HG02588 (cell line): ENCODE results near the gene RDH5.

Experiments used
- ATAC-seq: cut with Tn5 transposase; IDR thresholded peaks from one replicate; pipeline ENCODE4 v1.9.1; 2021; ENCODE audit warnings: mild to moderate bottlenecking, moderate library complexity; ENCODE audit not compliant: unreplicated experiment

RDH5 gene

DNA sequence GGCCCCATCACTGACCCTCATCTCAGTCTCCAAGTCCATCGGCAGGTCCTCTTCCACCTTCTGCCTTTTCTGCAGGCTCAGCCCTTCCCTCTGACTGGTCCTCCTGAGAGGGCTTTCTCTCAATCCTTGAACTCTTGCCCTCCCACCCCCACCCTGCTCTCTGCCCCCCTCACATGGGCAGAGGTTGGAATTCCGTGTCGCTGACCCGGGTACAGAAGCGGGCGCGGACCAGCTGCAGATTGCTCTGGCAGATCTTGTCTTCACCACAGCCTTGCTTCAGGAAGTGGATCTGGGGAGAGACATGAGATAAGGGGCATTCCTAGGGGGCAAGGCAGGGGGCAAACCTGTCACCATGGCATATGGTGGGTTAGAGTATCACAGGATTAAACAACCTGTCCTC lies 24.8 kb upstream of the RDH5 start:
- no peak for ATAC-seq

DNA sequence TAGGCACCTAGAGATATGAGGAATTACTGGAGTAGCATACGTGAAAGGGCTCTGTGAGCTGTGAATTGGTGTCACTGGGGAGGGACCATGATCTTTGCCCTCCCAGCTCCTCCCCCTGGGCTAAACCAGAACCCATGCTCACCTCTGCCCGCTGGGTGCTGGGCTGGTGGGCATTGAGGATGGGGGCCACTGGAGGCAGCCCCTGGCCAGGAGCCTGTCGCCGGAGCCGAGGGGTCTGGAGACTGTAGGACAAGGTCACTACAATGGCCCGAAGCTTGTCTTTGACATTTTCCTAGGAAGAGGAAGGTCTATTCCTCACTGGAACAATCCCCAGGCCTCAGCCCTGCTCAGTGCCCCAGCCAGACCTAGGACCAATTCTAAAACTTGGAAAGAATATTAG lies 24.1 kb upstream of the RDH5 start:
- no peak for ATAC-seq

DNA sequence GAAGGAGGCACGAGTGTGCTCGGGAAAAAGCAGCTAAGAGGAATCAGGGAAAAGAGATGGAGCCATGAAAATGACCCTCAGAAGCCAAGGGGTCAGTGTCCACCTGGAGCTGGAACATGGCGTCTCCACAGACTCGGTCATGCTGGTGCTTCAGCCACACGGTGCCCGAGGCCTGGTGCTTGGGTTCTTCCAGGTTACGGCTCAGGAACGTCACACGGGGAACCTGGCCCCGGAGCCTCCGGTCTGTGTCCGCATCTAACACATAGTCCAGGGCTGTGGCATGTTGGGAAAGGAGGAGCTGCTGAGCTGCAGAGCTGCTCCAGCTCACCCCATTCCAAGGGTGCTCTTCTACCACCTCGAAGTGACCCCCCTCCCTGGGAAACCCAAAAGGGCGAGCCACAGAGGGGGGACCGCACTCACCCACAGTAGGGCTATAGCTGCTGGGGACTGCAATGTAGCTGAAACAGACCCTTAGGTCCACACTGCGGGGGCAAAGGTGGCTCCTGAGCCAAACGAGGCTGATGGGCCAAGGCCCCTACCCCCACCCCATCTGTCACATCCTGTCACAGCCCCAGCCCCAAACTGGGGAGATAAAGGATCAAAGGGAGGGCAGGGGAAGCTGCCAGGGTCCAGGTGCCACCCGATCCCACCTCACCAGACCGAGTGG lies 23.3 kb upstream of the RDH5 start:
- no peak for ATAC-seq

DNA sequence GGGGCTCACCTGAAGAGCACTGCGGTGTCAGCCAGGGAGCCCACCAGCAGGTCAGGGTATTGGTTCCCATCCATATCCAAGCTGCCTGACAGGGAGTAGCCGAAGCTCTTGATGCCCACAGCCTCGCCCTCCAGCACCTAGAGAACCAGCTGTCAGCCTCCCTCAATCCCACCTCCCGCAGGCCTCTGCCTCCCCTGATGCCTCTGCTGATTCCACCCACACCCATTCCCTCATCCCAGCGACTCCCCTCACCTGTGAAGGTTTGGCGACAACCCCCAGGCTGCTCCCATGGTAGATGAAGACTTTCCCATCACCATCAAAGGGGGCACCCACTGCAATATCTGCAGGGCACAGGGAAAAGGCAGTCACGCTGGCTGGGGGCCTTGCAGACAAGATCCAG lies 22.5 kb upstream of the RDH5 start:
- no peak for ATAC-seq

DNA sequence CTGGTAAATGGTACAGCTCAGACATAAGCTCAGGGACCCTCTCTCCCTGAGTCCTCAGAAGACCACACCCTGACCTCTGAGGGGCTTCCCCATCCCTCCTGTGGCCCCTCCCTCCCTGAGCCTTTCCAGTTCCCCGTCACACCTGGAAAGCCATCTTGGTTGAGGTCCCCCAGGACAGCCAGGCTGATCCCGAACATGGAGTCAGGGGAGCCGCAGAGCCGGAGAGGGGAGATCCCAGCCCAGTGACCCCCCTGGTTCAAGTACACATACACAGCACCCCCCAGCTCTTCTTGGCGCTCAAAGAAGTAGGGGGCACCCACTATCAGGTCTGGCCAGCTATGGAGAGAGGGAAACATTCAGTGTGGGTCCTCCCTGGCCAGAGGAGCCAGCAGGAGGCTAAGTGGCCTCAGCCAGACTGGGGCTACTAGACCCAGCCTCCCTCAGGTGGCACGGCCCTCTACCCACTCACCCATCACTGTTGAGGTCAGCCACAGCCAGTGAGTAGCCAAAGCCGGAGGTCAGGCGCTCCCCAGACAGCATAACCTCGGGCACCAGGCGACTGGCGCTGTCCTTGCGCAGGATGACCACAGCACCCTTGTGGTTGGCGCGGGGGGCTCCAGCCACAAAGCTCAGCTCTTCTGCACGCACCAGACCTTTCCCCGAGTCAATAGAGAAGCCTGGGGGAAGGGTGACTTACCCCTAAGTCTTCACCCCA lies 21.8 kb upstream of the RDH5 start:
- no peak for ATAC-seq

DNA sequence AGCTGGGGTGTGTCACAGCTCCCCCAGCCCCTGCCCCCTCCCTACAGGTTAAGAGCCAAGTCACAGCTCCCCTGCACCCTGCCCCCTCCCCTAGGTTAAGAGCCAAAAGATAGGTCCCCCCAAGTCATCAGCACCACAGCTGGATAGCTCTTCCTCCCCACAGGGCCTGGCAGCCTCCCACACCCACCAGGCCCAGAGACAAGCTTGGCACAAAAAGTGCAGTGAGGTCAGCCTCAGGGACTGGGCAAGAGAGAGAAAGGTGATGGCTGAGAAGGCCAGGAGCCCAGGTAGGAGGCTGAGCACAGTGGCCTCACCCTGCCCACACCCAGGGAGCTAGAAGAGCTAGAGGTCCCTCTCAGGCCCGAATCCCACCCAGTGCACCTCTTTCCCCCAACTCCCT lies 21.2 kb upstream of the RDH5 start:
- no peak for ATAC-seq

DNA sequence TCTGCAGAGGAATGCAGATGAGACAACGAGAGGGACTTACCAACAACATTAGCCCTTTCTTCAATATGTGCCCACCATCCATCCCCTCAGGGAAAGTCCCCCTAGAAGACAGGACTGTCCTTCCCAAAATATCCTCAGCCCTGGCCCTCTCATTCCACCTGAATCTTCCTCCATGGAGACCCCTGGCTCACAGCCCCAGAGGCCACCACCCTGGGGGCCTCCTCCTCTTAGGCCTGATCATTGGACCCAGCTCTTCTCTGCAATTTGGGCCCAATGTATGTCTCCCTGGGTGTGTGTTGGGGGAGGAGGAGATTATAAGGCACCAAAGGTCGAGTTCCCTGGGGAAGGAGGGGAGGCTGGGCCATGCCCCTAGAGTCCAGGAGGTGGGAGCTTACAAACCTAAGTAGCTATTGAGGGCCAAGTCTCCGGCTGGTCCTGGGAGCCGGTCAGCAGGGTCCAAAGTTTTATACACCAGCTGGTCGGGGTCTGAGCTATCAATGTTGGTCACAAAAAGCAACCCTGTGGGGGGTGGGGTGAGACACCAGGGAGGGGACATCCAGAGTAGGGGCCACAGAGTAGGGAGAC lies 20.6 kb upstream of the RDH5 start:
- no peak for ATAC-seq

DNA sequence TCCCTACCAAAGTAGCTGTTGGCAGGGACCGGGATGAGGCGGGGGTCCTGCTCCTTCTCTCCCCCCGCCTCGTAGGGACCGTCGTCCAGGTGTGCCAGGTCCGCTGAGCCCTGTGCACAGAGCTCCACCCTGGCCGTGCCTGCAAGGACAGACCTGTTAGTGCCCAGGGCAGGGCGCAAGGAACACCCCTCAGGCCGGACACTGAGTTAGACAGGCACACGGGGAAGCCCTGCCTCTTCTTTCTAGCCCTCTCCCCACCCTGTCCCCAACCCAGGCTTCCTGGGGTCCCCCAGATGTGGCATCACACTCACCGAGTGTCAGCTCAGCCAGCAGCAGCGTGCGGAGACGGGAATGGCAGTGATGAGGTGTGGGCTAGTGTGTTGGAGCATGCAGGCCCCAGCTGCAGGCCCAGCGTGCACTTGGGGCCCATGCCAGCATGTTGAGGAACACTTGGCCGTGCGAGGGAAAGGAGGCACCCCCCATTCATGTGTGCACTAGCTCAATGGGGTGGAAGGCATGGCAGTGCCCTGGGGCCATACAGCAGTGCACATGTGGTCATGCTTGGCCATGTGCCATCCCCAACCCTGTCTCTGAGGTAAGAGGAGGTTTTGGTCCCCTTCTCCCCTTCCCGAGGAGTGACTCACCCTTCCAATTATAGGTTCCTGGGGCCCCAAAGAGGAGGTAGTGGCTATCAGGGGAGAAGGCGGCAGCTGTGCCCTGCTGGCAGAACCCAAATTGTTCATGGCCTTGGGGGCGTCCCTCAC lies 19.8 kb upstream of the RDH5 start:
- no peak for ATAC-seq

DNA sequence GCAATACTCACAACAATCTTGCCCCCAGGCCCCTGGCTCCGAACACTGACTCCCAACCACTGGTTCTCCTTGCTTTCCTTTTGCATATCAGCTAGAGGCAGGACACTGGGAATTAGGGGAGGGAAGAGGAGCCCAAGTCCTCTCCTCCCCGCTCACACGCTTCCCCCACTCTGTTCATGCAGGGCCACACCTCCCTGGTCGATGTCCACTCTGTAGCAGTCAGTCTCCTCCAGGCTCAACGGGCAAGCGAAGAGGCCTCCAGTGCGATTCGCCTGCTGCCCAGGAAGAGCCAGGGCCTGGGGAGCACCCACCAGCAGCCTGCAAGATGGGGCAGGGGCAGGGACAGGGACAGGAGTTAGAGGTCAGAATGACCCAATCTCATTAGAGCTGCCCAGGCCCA lies 17.3 kb upstream of the RDH5 start:
- no peak for ATAC-seq

DNA sequence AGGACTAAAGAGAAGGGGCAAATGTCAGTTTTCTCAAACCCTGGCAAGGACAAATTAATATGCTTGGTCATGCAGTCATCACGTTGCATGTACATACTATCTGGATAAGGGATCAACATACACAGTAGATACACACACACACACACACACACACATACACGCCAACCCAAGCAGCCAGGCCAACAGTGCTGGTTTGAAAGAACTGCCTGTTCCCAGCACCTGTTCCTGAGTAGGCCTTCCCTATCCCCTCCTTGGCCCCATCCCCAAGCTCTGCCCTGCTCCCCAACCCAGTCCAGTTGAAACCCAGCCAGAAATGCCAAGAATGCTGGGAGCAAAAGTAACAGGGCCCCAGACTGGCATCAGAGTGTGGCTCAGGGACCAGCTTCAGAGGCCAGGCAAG lies 16.9 kb upstream of the RDH5 start:
- no peak for ATAC-seq

DNA sequence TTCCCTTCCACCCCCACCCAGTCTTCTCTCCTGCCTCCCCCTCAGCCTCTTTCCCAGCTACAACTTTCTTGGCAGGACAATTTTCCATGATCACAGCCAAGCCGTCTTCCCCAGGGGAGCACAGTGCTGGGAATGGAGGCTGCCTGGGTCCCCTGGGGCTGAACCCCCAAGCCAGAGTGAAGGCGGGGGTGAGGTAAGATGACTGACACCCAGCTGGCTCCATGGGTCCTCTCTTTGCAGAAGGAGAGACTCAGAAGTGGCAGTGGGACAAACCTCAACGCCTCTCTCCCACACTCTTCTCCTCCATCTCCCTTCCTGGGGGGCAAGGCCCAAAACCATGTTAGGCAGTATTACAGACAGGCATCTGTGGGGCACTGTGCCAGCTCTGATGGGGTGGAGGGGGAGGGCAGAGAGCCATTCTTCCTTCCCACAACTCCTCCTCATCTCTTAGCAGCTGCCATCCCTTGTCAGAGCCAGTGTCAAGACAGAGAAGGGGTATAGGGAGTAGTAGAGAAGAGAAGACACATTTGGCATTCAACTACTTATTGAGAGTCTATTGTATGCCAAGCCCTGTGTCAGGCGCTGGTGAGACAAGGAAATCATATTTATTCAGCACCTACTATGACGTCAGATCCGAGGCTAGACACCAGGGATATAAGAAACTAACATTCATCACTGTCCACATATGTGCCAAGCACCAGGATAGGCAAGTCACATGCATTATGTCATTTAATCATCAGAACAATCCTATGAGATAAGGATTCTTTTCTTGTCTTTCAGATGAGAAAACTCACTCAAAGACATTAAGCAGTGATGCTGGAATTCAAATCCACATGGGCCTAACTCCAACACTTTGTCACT lies 16.1 kb upstream of the RDH5 start:
- no peak for ATAC-seq

DNA sequence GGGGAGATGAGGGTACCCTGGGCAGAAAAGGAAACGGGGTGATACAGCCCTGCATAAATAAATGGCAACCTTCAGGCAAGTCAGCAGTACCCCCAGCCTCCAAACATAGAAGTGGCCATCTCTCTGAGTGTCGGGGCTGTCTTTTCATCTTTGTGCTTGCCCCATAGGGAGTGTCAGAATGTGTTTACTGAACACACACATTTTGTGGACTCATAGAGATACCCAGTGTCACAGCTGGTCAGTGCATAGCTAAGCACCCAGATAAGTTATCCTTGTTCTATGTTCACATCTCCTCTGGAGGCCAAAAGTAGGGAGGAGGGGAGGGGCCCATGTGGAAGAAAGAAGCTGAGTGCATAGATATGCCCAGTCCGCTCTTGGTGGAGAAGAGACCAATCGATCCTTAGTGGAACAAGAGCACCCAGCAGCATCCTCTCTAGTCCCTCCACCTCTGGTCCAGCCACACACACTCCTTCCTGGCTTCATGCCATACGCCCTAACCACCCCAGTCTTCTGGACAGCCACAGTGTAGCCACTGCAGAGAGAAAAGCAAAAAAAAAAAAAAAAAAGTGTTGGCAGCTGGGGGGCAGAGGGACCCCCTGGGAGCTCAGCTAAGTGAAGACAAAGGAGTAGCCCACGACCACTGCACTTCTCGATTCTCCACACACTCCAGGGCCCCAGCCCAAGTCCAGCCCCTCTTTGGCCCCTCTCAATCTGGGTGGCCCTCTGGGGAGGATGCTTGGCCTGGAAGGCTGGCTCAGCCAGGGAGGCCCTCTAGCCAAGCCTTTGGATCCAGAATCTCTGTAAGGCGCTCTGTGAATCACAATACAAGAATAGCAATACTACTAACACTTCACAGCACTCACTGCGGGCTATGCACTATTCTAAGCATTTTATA lies 15.1 kb upstream of the RDH5 start:
- no peak for ATAC-seq

DNA sequence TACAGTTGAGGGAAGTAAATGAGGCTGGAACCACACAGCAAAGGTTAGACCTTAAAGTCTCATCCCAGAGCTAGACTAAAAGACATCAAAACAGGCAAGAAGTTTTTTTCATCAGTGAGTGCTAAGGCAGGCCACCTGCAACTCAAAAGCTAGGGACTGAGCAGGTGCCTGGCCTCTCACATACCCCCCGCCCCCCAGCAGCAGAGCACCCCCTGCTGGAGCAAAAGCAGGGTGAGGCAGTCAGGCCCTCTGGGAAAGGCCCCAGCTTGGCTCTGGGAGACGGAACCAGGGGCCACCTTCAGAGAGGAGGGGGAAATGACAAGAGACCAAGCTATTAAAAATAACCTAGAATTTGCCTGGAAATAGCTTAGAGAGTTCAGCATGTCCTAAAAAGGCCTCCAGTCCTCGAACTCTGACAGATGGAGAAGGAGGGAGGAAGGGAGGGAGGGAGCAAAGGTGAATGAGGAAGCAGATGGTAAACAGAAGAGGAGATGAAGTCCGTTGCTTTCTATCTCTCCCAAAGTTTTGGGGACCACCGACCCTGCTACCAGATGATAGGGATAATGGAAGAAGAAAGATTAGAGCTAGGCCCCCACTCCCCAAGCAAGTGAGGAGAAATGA lies 14.3 kb upstream of the RDH5 start:
- ATAC-seq, result no peak

DNA sequence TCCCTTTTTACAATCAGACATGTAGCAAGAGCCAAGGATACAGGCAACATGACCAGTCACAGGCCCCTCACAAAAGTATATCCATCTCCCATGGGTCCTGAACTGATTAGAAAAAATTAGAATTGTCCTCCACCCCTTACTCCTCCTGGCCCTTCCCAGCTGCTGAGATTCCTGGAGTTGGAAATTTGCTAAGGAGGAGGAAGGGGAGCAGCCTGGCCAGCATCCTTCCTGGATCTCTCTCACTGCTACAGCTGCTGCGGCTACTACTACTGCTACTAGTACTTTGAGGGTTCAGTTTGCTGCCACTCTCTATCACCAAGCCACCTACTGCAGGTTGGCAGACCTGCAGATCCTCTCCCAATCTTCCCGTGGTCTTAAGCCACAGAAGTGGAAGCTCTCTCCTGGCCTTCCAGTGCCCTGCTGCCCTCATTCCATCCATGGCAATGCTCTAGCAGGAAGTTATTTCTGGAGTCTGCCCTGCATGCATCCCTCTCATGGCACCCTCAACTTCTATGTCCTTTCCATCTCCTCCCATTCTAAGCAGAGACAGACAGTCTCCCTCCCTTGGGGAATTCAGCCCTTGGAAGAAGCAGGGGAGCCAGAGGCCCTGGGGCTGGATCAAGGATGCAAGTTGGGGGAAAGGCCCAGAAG lies 13.5 kb upstream of the RDH5 start:
- ATAC-seq, result no peak

DNA sequence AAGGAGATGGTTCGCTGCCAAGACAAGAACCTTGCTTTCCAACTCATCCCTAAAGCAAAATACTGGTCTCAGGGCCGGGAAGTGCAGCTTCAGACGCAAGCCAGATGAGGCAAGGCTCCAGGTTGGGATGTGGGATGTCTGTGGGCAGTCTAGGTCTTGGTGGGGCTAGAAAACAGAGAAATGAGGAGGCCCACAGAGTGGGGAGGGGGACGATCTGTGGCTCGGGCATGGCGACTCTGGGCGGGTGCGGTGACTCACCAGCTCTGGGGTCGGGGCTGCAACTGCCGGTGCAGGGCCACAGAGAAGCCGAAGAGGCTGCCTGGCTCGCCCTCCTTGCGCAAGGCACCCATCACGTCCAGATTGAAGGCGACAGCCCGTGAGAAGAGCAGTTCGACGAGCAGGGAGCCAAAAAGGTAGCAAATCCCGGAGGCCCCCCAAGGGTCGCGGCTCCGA lies 12.9 kb upstream of the RDH5 start:
- ATAC-seq, result no peak

DNA sequence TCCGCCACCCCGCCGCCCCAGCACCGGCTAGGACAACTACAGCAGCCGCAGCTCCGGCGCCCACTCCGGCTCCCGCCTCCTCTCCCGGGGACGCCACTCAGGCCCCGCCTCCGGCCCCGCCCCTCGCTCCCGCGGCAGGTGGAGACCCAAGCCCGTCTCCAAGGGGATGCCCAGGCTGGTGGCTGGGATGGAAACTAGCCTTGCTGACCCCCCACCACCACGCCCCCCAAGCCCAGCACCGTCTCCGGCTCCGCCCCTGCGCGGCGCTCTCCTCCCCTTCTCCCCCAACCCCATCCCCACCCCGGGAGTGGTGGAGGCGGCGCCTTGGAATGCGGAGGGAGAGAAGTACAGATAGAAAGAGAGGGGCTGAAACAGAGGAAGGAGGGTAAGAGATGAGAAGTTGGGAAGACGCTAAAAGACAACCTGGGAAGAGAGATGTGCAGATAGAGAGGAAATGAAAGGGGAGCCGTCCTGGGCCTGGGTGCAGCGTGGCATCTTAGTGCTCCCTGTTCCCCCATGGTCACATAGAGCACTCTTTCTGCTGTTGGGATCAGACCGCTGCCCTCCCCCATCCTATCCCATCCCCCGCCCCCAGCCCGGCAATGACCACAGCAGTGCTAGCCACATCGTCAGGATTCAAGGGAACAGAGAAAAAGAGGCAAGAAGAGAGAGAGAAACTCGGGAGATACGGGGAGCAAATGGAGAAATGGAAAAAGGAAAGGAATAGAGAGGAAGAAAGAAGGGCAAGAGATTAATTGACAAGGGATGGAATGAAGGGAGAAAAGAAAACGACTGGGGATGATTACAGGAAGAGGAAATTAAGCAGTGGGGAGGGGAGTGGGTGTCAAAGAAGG lies 12.1 kb upstream of the RDH5 start, which contains the start of gene ITGA7:
TSS of gene ITGA7 (minus strand) at position 64 of the 854 bp plus-strand sequence. CDS start 222 bp downstream, outside the sequence.
- ATAC-seq, result no peak

DNA sequence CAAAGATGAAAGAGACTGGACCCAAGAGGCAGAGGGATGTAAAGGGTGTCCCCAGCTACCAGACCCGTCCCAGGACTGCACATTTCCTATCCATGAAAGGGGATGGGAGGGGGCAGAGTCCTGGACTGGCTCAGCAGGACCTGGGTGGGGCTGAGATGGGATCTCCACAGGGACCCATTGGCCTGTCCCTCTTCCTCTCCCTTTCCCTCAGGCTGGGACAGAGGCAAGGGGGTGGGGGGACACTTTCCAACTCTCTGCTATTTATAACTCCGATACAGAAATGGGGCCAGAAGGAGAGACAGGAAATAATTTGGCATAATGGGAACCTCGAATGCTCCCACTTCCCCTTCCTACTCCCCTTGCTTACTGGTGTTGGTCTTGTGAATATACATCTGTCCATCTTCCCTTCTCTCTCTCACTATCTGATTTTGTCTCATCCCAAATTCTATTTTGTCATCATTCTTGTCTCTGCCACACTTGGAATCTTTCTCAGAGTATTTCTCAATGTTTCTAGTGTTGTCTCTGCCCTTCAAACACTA lies 11.4 kb upstream of the RDH5 start:
- ATAC-seq, result no peak
